ENCODE data around the gene THRB. TPM values are rescaled to one million over a fixed set of nuclear protein-coding genes. Genes with fewer than 3 reads are reported as not detected.

The THRB gene
- total and polyA plus RNA-seq, 8 donors, result 10.1 to 18.6 (median 15.1) TPM

GRCh38 chr3:24165603-24165982, 329.1 kb downstream of the THRB start:
- Histone ChIP-seq H3K36me3 (no peaks in the 10 kb centered on the region), H3K4me3 (no peak overlapping the region), H3K9me3 (no peaks in the 10 kb centered on the region), H3K27ac (no peak overlapping the region), H3K27me3 (no peaks in the 10 kb centered on the region), H3K4me1 (no peaks in the 10 kb centered on the region)
- DNase-seq (no peak), ATAC-seq (no peak)
- TF ChIP-seq CTCF (IDR thresholded peaks at IDR 0.05), result no peak
- intact Hi-C loops (cut with DNase I), result no loop called here

- TF ChIP-seq CTCF (IDR thresholded peaks at IDR 0.05), result no peak
- ATAC-seq, result no peak
- no peaks in the 10 kb centered on the region for H3K27me3 ChIP-seq
- intact Hi-C loops (cut with DNase I), result no loop called here
- no peak overlapping the region for H3K27ac ChIP-seq
- H3K9me3 ChIP-seq, result no peaks in the 10 kb centered on the region
- H3K36me3 ChIP-seq, result no peaks in the 10 kb centered on the region
- DNase-seq, result no peak
- H3K4me3 ChIP-seq, result no peak overlapping the region
- no peaks in the 10 kb centered on the region for H3K4me1 ChIP-seq
Measured at GRCh38 chr3:24164967-24165602, 329.6 kb downstream of the THRB start.

GRCh38 chr3:24162929-24163328, 331.7 kb downstream of the THRB start:
- no peak overlapping the region for H3K4me3 ChIP-seq
- no peaks in the 10 kb centered on the region for H3K27me3 ChIP-seq
- H3K27ac ChIP-seq, result no peak overlapping the region
- H3K4me1 ChIP-seq, result no peaks in the 10 kb centered on the region
- ATAC-seq, result no peak
- intact Hi-C loops (cut with DNase I), result no loop called here
- no peaks in the 10 kb centered on the region for H3K9me3 ChIP-seq
- H3K36me3 ChIP-seq, result no peaks in the 10 kb centered on the region
- TF ChIP-seq CTCF (IDR thresholded peaks at IDR 0.05), result no peak
- DNase-seq, result no peak

- Histone ChIP-seq H3K36me3 (no peaks in the 10 kb centered on the region), H3K4me1 (no peaks in the 10 kb centered on the region), H3K27ac (no peak overlapping the region), H3K27me3 (no peaks in the 10 kb centered on the region), H3K4me3 (no peak overlapping the region), H3K9me3 (no peaks in the 10 kb centered on the region)
- DNase-seq (no peak), ATAC-seq (no peak)
- TF ChIP-seq CTCF (IDR thresholded peaks at IDR 0.05), result no peak
- intact Hi-C loops (cut with DNase I), result no loop called here
Measured at GRCh38 chr3:24161841-24162240, 332.8 kb downstream of the THRB start.

GRCh38 chr3:24160424-24161095, 334.1 kb downstream of the THRB start:
- H3K27me3 ChIP-seq, result no peaks in the 10 kb centered on the region
- intact Hi-C loops (cut with DNase I), result no loop called here
- peak; percentile 33 for ATAC-seq
- no peak overlapping the region for H3K27ac ChIP-seq
- no peaks in the 10 kb centered on the region for H3K9me3 ChIP-seq
- H3K4me3 ChIP-seq, result no peak overlapping the region
- no peaks in the 10 kb centered on the region for H3K36me3 ChIP-seq
- no peaks in the 10 kb centered on the region for H3K4me1 ChIP-seq
- peak in 2 of 4 donors; percentile 39 to 42 for DNase-seq
- TF ChIP-seq CTCF (IDR thresholded peaks at IDR 0.05), result no peak

Data from left lung (tissue), 10 donors.